ENCODE data around the gene CTIF.

- no peak for TF ChIP-seq EZH2 (IDR thresholded peaks at IDR 0.05)
- no peak for TF ChIP-seq POLR2AphosphoS5 (IDR thresholded peaks at IDR 0.05; ENCODE audit: borderline replicate concordance, low read depth, low read length)
These were observed 211.8 kb downstream of the CTIF start for GRCh38 chr18:48750485-48751175.
